GM18502 (cell line): ENCODE data around the gene RASSF10.
"Not testable (repeated sequence)": the region's sequence is repeated elsewhere in the genome, so short reads cannot be mapped to it uniquely, and the experiment has no call there.

Experiments
- ATAC-seq: cut with Tn5 transposase; IDR thresholded peaks from one replicate; pipeline ENCODE4 v1.9.1; 2021; ENCODE audit warnings: mild to moderate bottlenecking; ENCODE audit not compliant: unreplicated experiment, poor library complexity

The RASSF10 gene

GRCh38 chr11:13015753-13016152 is 6.6 kb downstream of the RASSF10 start:
- no peak for ATAC-seq

- ATAC-seq = no peak
Measured at GRCh38 chr11:13016415-13016814, 7.3 kb downstream of the RASSF10 start.

- ATAC-seq = no peak
Measured at GRCh38 chr11:13019313-13019712, 10.2 kb downstream of the RASSF10 start.

- ATAC-seq = no peak
Measured at GRCh38 chr11:13023423-13023822, 14.3 kb downstream of the RASSF10 start.

- no peak for ATAC-seq
Measured at GRCh38 chr11:13026722-13027121, 17.6 kb downstream of the RASSF10 start.

- ATAC-seq = no peak
Measured at GRCh38 chr11:13028322-13028721, 19.2 kb downstream of the RASSF10 start.

- ATAC-seq = no peak
Measured at GRCh38 chr11:13029872-13030271, 20.8 kb downstream of the RASSF10 start.

GRCh38 chr11:13030857-13031256 is 21.7 kb downstream of the RASSF10 start:
- no peak for ATAC-seq

GRCh38 chr11:13031349-13031748 is 22.2 kb downstream of the RASSF10 start:
- ATAC-seq = no peak

GRCh38 chr11:13033760-13034533 is 24.8 kb downstream of the RASSF10 start:
- ATAC-seq = no peak

GRCh38 chr11:13035711-13036110 is 26.6 kb downstream of the RASSF10 start:
- no peak for ATAC-seq

- no peak for ATAC-seq
Measured at GRCh38 chr11:13036235-13036634, 27.1 kb downstream of the RASSF10 start.

- ATAC-seq = no peak
Measured at GRCh38 chr11:13038366-13038765, 29.2 kb downstream of the RASSF10 start.

- no peak for ATAC-seq
Measured at GRCh38 chr11:13039126-13039525, 30.0 kb downstream of the RASSF10 start.

- no peak for ATAC-seq
Measured at GRCh38 chr11:13040969-13041561, 31.9 kb downstream of the RASSF10 start.

GRCh38 chr11:13042873-13043342 is 33.8 kb downstream of the RASSF10 start:
- ATAC-seq = no peak

- ATAC-seq = no peak
Measured at GRCh38 chr11:13043912-13044628, 35.0 kb downstream of the RASSF10 start.

GRCh38 chr11:13045089-13045488 is 36.0 kb downstream of the RASSF10 start:
- ATAC-seq = not testable (repeated sequence)

- ATAC-seq = no peak
Measured at GRCh38 chr11:13045734-13046133, 36.6 kb downstream of the RASSF10 start.

- ATAC-seq = no peak
Measured at GRCh38 chr11:13046637-13047570, 37.8 kb downstream of the RASSF10 start.
